GM20431 (cell line): ENCODE data around the gene TMEM131L.
"Not testable (repeated sequence)": the region's sequence is repeated elsewhere in the genome, so short reads cannot be mapped to it uniquely, and the experiment has no call there.

Experiments
- in situ Hi-C: fragments of 300-500 bp; cut with MseI, MboI; formaldehyde crosslinking; loops from one replicate; pipeline ENCODE4 v1.15.0; 2020; ENCODE audit warnings: low sequenced_read_pairs; ENCODE audit not compliant: unreplicated experiment

TMEM131L gene

GRCh38 chr4:153594210-153594609 lies 128.1 kb downstream of the TMEM131L start:
- in situ Hi-C loops, result no loop called here

DNA sequence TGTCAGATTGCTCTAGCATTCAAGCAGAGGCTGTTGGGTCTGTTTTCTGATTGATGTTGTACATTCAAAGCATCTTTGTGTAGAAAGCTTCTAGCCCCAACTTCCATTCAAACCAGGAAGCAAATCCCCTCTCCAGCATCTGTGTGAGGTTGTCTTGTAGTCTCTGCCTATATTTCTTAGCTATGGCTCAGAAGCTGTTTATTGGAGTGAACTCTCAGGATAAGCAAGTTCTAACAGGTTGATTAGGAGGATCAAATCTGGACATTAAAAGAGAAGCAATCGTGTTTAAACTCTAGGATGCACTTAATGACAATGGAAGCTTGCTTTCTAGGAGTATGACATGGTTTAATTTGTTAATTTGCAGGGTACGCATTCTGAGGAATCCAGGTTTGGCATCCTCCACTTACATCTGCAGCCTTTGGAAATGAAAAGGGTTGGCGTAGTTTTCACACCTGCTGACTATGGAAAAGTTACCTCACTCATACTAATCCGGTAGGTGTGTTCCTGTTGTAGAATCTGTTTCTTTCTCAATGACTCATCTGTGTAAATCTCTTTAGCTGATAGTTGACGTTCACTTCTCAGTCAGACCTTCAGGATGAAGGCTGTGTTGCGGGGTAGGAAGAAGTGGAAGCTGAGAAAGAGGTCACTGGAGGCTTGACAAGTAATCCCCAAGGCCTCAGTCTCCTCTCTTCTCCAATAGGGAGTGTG lies 129.9 kb downstream of the TMEM131L start:
- in situ Hi-C loops, result no loop called here

DNA sequence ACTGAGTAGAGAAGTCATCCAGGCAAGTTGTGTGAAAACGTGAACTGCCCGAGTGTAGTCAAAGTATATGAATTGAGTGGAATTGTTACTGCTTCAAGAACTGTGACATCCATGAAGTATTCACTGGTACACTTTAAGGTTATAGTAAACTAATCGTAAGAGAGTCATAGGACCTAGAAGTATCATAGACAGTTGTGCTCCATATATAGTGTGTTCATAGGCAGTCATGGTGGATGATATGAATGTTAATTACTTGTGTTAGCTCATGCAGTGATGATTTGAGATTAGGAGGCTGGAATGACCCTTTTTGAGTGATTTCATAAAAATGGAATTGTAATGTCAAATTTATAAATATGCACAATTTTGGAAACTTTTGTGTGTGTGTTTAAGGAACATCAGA lies 136.6 kb downstream of the TMEM131L start:
- in situ Hi-C loops, result no loop called here

DNA sequence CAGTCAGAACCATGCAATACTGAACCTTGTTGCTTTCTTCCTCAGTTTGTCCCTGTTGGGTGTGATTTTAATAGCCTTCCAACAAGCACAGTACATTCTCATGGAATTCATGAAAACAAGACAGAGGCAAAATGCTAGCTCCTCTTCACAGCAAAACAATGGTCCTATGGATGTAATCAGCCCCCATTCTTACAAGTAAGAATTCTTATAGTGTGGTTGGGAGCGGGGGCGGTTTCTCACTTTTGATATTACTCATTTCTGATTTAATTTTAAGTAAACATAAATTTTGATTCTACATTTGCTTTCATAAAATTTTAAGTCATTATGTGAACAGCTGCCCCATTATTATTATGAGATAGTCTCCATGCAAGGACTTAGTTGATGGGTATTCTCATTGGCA lies 137.1 kb downstream of the TMEM131L start:
- in situ Hi-C loops, result no loop called here

GRCh38 chr4:153603835-153604234 lies 137.7 kb downstream of the TMEM131L start:
- in situ Hi-C loops, result no loop called here

- in situ Hi-C loops, result not testable (repeated sequence)
These were observed 142.9 kb downstream of the TMEM131L start for GRCh38 chr4:153609070-153609469.

GRCh38 chr4:153610623-153611376 lies 144.6 kb downstream of the TMEM131L start:
- in situ Hi-C loops, result no loop called here

- in situ Hi-C loops, result no loop called here
These were observed 145.5 kb downstream of the TMEM131L start for GRCh38 chr4:153611679-153612078.

DNA sequence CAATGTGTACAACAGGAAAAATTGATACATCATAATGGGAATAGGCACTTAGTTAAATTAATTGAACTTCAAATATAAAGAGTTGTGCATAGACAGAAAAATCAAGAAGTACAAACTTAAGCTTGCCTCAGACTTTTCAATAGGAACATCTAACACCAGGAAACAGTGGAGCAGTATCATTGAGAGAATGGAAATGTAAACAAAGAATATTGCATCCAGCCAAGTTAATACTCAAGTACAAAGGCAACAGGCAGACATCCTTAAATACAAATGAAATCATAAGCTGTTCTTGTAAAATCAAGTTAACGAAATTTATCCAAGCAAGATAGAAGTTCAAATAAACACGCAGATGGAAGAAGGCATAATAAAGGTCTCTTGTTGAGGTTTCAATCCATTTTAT lies 146.7 kb downstream of the TMEM131L start:
- in situ Hi-C loops, result no loop called here

GRCh38 chr4:153616006-153616555 lies 149.9 kb downstream of the TMEM131L start:
- in situ Hi-C loops, result no loop called here

DNA sequence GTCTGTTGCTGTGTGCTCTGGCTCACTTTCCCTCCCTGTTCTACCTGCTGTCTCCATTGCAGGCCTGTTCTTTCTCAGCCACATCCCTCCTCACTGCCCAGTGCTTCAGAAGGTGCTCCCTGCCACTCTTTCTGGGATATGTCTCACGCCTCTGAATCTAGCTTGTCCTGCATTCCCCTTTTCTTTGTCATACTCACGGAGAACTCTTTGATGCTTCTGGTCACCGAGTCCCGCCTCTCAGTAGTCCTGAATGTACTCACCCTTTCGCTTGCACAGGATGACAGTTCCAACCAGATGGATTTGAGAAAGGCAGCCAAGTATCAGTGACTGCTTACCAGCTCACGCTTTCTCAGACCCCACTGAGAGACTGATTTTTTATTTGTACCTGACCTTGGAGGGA lies 152.7 kb downstream of the TMEM131L start:
- in situ Hi-C loops, result no loop called here

DNA sequence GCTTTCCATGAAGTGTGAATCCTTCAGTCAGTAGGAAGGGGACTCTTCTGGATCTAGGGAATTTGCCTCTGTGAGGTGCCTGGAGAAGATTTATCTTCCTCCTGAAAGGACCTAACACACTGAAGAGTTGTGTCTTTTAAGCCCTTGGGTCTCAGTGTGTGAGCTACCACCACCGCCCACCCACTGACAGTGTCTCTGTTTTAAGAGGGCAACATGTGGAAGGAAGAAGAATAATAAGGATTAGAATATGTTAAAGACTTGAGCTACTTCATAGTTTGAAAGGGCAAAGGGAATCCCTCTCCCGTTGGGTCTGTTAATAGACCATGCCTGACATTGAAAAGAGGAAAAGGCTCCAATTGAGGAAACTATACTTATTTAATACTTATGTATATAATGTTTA lies 153.7 kb downstream of the TMEM131L start:
- in situ Hi-C loops, result no loop called here

- in situ Hi-C loops, result no loop called here
These were observed 154.2 kb downstream of the TMEM131L start for GRCh38 chr4:153620352-153620751.

- in situ Hi-C loops, result no loop called here
These were observed 155.9 kb downstream of the TMEM131L start for GRCh38 chr4:153622093-153622492.

DNA sequence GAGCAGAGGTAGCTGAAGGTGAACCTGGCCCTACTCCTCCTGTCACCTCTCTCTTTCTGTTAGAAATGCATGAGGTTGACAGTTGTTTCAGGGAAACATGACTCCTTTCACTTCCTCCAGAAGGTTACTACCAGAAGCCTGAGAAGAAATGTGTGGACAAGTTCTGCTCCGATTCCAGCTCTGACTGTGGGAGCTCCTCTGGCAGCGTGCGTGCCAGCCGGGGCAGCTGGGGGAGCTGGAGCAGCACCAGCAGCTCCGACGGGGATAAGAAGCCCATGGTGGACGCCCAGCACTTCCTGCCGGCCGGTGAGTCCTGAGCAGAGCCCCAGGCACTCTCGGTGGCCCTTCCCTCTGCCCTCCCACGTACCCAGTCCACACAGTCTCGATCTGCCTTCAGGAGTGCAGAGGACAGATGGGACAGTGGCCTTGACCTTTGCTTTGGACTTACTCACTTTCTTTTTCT lies 156.6 kb downstream of the TMEM131L start:
- in situ Hi-C loops, result no loop called here

DNA sequence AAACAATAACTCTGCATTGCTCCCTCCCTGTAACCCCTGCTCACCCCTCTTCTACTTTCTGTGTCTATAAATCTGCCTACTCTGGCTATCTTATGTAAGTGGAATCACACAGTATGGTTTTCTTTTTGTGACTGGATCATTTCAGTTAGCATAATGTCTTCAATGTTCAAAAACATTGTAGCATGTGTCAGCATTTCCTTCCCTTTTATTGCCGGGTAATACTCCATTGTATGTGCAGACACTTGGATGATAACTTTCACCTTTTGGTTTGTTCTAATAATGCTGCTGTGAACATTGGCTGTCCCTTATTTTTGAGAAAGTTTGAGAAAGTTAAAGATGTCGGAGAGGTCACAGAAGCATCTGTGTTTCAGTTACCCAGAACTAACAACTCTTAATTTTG lies 157.3 kb downstream of the TMEM131L start:
- in situ Hi-C loops, result no loop called here

DNA sequence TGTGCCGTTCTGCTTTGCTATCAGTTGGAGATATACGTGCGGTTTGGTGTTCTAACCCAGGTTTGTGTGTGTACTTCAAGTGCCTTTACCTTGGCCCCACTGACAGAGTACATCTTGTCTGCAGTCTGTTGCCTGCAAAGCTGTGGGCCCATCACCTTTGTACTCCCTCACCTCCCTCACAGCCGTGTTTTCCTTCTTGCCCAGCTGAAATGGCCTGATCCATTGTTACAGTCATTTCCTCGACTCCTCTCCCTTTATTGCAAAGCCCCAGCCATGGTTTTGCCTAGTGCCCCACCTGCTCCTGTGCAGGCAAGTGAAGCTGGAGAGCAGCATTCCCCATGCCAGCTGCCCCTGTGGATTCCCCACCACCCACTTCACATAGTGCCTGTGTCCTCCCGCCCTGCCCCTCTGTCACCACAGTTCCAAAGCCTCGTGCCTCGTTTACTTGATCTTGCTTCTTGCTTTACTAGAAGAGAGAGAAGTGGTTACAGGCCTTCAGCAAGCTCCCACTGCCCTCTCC lies 162.7 kb downstream of the TMEM131L start:
- in situ Hi-C loops, result loop anchor here (25.0 kb wide), 2 partner anchors 292 to 492 kb away; partner anchors contain the start of gene MND1

DNA sequence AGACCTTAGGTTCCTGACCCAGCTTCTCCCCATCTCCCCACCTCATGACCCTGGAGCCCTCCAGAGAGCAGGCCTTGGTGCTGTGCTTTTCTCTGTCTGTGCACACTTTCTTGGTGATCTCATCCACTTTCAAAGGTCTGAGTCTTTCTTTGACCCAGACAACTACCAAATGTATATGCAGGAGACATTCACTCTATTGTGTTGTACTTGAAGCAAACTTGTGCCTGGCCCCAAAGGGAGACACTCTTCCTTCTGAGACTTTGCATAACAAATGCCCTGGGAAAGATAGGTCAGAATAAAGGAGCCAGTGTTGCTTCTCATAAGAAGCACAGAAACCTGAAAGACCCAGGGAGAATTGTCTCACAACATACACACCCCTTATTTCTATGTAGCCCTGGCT lies 163.6 kb downstream of the TMEM131L start:
- in situ Hi-C loops, result loop anchor here (25.0 kb wide), 2 partner anchors 292 to 492 kb away; partner anchors contain the start of gene MND1

GRCh38 chr4:153634738-153635353 lies 168.7 kb downstream of the TMEM131L start:
- in situ Hi-C loops, result loop anchor here (25.0 kb wide), 2 partner anchors 298 to 498 kb away; partner anchors contain the start of gene MND1

- in situ Hi-C loops, result loop anchor here (25.0 kb wide), 2 partner anchors 299 to 499 kb away; partner anchors contain the start of gene MND1
These were observed 169.7 kb downstream of the TMEM131L start for GRCh38 chr4:153635846-153636245.
